Non-pigmented ciliary epithelial cell (primary cell): ENCODE results near the gene CCBE1.
A peak's percentile ranks its signal among the peaks of the same experiment; 100 is the strongest.

Experiments
- DNase-seq: peaks from one replicate; pipeline ENCODE4 v3.0.0-alpha.2; 2010; ENCODE audit warnings: low read depth

Gene CCBE1

DNA sequence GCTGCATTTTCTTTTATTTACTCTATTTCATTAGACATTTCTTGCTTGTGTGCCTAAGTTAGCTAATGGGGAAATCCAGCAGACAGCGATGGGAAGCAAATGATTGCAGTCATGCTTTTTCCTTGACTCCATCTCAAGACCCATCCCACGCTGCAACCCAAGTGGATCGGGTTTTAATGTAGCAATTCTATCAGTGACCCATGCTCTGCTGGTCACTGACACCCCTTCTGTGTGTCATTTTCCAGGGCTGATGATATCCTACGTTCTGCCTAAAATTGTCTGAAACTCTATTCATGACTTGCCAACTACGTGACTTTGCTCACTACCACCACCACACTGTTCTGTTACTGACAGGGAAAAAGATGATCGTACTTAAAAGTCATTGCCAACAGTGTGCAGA is 129.8 kb downstream of the CCBE1 start:
- DNase-seq: no peak

DNA sequence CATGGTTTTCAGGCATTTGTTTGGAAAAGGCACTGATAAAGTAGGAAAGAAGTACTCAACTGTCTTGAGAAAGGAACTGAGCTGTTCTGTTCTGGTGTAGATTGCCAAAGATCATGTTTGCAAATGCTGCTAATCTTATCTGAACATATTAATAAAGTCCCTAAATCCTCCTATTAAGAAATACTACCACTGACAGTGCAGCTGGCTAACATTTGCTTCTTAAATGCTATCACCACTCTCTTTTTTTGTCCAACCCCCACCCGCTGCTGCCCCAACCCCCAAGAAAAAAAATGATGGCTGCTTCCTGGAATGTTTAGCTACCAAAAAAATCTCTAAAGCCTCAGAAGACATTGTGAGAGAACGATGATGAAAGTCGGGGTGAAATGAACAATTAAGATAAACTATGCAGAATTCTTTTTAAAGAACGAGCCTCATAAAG is 130.7 kb downstream of the CCBE1 start:
- no peak for DNase-seq

DNA sequence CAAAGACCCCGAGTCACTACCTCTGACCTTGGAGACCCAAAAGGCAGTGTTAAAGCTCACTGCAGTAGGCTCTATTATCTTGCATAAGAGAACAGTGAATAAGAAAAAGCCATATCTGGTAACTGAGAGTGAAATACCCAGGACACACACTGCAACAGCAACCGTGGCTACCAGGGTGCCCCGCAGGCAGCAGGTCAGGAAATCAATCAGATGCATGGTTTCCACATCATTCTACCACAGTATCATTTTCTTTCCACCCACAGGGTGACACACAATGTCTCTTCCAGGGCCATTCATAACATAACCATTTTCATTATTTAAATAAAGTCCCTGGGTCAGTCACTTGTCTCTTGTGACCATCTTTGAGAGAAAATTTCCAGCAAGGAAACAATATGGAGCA is 131.3 kb downstream of the CCBE1 start:
- DNase-seq: no peak

DNA sequence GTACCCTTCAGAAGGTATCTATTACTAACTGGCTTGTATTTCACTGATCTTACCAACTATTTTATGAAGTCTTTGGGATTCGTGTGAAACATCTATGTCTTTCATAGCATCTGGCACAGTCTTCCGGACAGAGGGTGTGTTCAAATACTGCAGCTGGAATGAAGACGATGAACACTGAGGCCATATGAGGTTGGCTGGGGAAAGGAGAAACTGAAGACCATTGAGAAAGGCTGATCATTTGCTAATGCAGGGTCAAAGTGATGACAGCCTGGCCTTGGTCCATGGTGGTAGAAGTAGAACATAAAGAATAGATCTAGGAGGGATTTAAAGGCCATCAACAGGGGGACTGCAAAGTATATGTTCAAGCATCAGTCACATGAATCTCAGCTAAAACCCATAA is 132.7 kb downstream of the CCBE1 start:
- DNase-seq: no peak

DNA sequence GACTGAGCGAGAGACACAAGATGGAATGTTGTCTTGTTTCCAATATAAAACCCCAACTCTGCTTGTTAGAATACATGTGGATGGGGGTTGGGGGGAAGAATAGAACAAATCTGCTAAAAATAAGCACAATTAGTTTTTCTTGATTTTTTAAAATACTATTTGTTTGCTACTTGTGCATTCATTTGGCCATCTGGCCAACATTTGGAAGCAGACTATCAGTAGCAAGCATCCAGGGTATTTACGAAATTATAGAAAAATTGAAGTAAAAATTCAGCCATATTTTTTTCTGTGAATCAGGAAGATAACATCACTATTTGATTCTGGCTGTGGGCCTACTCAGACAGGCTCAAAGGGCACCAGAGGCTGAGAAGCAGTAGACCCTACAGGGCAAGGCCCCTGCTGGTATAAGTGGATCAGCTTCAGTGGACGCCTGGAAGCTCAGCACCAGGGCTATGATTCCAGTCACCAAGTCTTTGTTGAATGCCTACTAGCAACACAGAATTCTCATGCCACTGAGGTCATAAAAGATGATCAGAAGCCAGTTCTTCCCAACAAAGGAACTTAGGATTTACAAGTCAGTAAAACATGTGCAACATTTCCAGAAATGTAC is 133.9 kb downstream of the CCBE1 start:
- no peak for DNase-seq

DNA sequence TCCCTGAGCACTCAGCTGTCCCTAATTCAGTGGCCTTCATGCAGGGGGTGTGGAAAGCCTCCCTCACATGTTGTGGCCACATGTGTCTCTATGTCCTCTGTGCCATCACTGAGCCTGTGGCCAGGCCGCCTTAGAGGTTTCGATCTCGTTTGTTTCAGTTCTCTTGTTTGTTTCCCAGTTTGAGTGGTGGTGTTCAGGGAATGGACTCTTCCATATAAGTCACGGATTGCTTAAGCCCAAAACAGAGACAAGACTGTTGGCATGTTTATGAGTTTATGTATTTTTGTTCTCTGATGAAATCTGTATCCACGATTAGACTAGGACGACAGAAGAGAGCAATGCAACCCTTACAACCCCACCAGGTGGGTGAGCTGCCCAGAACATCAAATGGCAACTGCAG is 134.5 kb downstream of the CCBE1 start:
- no peak for DNase-seq

DNA sequence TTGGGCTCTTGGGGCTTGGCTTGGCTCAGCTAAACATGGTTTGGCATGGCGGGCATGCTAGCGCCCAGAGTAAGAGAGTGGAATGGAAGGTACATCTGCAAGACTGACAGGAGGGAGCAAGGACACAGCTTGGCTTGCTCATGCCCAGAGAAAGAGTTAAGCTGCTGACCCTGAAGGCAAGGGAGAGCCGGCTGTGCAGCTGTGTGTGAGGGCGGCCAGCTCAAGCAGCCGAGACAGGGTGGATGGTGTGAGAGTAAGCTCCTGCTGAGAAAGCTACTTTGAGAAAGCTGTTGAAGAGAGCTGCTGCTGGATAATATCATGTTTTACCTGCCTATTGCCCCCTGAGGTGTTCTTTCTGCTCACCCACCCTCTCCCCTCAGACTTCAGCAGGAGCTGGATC is 135.6 kb downstream of the CCBE1 start:
- no peak for DNase-seq

DNA sequence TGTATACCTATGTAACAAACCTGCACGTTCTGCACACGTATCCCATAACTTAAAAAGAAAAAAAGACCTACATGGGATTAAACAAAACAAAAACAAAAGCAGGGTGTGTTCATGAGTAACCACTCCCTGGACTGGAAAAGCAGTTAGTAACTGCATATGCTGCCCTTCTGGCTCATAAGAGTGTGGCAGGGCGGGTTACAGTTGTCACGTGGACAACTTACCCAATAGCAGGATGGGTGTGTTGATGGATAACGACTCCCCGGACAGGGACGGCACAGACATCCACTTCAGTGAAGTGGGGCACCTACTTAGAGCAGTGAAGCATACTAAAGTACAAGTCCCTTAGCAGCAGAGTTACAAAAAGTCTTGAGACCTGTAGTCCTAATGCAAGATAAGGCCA is 136.7 kb downstream of the CCBE1 start:
- DNase-seq: no peak

DNA sequence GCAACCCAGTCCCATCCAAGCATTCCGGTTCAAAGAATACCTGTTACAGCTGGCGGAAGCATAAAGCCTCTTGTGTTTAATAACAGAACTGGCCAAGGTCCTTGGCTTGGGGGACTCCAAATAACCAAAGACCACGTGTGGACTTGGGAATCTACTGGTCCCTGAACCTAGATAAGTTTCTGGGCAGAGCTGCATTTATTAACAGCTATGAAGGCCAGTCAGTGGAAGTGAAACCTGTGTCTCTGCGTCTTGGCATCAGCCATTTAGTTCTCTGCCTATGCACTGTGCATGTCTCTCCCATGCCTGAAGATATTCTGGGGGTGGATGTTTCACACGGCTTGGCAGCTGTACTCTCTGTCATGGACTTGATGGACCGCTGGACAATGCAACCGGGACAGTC is 137.7 kb downstream of the CCBE1 start:
- no peak for DNase-seq

DNA sequence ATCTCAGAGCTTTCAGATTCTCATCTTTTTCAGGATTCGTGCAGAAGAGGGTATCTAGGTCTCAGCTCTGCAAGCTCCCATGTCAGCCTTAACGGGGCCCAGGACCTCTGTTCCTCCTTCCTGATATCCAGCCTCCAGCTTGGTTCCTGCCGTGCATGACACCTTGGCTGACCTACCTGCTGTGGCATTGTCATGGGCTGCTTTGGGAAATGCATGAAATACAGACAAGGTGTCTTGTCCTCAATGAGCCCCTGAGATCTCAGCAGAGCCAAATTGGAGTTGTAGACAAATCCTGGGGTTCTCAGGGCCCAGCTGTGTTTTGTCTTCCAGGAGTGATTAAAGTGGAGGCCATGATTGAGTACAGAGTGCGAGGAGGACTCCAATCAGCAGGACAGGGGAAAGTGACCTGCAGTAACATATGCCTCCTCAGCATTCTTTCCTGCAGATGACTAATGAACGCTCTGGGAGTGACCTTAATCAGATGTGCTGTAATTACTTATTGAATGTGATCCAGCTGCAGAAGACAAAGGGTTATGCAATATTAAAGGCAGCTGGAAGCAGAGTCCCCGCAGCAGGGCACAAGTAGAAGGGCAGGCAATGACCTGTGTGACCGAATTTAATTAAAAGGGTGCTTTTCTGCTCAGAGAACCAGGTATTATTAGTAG is 141.1 kb downstream of the CCBE1 start:
- DNase-seq: peak; percentile 27

DNA sequence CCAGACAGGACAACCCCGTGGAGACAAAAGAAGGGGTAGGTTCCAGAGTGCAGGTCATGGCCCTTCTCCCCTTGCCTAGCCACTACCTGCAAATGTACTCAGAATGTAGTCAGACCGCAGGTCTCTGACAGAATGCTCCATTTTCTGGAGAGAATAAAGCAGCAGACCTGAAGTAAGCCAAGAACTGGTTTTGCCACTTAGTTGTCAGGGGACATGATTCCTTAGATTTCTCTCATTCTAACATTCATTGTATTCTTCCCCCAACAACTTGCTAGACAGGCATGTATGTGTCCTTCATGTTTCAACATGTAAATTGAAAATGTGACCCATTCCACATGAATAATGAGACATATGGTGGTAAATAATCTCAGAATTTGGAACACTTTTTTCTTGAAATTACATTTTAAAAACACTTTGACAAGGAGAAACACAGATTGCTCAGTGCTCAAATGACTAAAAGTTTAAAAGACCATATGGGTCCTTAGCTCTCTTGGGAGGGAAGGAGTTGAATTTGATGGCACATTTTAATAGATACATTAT is 142.4 kb downstream of the CCBE1 start:
- no peak for DNase-seq

DNA sequence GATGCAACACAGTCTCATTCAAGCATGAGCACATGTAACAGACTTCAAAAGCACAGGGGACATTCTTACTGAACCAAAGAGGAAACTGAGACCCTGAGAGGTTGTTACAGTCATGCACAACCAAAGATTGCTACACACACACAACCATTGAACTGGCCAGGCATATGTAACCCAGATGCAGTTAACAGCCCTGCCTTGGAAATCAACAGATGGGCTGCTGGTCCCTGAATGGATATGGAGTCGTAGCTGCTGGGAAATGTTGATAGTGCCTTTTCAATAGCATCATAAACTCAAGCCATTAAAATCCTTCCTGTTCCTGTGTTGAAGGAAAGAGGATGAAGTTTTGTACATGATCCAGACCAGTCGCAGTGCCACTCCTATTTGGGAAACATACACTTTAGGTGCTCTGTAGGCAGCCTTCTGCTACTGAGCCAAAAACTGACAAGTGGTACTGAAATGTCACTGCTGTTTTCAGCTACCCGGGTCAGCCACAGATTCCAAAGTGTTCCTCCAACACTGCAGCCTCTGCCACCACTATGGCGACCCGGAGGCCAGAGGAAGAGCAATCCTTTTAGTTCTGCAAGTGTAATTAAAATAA is 143.9 kb downstream of the CCBE1 start:
- DNase-seq: no peak

DNA sequence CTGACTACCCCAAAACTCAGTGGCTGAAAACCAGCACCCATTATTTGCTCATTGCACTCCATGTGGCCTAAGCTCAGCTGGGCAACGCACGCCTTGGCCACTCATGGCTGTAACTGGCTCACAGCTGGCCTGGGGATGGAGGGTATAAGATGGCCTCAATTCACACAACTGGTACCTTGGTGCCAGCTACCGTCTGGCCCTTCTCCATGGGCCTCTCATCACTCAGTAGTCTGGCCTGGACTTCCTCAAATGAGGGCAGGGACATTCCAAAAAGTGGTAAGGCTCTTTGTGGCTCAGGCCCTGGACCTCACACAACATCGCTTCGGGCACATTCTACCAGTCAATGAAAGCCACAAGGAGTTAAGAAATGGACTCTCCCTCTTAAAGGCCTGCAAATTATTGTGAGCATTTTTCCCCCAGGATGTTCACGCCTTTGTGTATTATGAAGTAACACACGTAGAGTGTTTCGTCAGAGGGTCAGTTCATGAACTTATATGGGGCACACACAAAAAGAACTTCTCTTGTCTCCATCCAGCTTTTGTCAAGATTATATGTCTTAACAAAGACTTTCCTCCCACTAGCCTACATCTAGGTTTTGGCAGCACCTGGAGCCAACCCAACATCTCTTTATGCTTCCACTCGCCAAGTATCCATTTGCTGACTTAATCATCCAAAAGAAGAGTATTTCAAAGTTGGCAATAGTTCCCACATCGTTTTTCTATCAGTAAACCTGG is 145.2 kb downstream of the CCBE1 start:
- DNase-seq: no peak

DNA sequence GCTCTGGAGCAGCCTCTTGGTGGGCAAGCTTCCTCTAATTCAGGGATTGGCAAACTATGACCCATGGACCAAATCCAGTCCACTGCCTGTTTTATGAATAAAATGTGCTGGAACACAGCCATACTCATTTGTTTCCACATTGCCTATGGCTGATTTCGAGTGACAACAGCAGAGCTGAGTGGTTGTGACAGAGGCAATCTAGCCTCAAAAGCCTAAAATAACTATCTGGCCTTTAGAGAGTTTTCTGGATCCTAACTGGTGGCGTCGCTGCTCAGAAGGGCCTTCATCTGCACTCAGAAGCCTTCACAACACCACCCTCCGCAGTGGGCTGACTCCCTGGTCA is 147.1 kb downstream of the CCBE1 start:
- no peak for DNase-seq

DNA sequence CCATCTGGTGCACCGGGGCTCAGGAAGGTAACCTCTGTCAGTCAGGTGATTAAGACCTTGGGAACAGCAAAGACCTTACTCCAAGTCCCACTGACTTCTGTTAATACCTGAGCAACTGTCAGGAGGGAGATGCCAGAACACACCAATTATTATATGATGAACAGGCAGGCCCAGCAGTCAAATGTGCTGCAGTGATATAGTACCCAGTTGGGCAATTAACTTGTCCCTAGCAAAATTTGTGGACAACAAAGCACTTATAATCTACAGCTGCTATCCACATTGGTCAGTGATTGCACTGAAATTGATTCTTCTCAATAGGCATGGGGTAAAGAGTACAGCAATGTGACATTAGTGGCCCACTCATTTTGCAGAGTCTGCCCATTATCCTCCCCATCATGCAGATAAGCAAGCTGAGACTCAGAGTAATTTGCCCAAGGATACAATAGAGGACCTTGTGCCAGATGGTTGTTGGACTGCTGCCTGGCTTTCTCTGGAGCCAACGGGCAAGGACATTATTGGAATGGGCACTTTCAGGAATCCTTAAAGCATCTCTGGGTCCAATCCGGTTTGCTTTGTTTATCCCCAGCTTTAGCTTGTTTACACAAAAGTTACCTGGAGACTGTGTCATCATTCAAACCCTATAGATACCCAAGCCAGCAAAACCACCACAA is 147.6 kb downstream of the CCBE1 start:
- no peak for DNase-seq

DNA sequence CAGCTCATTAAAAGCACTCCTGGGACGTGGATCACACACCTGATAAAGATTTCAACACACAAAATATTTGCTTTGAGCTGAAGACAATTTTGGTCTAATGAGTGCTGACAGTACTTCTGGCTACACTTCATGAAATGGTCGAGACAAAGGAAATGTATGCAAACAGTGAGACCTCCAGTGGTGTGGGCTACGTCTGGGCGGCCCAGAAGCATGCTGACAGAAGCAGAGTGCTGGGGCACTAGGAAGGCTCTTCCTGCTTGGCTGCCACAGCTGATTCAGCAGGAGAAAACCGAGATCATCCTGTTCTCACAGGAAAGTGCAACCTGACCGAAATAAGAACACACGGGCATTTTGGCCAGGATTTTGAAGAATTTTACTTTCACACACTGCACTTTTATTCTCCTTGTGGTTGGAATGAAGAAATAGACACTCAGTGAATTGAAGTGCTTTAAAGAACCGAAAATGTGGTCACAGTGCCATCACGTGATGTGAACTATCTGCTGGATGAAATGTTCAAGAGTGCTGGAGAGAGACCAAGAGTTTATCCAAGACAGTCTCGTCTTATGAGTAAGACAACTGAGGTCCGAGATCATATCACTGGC is 149.5 kb downstream of the CCBE1 start:
- DNase-seq: peak; percentile 65

DNA sequence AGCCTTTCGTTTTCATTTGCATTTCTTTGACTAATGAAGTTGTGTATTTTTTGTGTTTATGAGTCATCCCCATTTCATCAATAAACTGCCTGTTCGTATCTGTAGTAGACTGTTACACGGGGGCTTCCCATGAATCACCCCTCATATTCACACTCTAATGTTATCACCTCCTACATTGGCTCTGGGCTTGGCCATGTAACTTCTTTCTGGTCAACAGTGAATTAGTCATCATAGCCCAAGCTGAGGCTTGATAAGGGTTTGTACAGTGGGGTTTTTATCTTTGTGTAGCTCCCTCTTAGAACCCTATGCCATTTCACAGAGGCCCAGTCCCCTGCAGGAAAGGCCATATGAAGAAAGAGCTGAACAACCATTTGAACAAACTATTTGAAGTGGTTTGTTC is 151.0 kb downstream of the CCBE1 start:
- peak; percentile 53 for DNase-seq

DNA sequence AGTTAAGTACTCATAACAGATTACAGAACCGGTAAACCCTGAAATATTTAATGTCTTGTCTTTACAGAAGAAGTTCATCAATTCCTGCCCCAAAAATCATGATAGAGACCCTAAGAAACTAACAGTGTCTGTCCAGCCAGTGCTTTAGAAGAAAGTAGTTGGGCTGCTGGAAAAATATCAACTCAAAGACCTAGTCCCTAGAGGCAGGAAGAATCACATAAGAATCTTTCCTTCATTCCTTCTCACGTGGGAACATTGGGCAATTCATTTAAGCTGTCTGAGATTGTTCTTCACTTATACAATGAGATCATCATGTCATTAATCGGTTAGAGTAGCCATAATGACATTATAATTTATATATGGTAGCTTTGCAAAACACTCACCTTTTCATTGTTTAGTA is 156.4 kb downstream of the CCBE1 start:
- no peak for DNase-seq

DNA sequence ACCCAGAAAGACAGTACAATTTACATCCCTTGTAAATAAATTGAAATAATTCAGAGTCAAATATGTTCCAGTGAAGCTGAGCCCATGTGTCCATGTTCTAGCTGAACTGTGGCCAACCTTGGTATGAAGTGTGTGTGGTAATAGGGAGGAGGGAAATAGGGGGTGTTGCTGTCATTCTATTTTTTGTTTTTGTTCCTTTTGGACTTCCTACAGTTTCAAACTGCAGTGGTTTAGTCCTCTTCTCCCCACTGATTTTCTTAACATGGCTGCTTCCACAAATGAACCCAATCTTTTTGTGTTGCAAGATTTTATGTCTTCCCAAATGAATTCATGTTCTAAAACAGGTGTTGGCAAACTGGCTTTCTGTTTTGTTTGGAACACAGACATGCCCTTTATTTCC is 156.9 kb downstream of the CCBE1 start:
- no peak for DNase-seq

DNA sequence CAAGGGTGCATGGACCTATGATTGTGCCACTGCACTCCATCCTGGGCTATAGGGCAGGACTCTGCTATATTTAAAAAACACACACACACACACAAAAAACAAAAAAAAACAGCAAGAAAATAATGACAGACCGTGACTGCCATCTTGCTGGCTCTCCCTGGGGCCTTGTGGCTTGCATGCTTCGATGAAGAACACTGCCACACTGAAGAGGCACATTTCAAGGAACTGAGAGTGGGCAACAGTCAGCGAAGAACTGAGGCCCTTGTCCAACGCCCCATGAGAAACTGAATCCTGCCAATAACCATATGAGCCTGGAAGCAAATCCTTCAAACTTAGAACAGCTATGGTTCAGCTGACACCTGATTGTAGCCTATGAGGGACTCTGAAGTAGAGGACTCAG is 158.1 kb downstream of the CCBE1 start:
- DNase-seq: no peak

DNA sequence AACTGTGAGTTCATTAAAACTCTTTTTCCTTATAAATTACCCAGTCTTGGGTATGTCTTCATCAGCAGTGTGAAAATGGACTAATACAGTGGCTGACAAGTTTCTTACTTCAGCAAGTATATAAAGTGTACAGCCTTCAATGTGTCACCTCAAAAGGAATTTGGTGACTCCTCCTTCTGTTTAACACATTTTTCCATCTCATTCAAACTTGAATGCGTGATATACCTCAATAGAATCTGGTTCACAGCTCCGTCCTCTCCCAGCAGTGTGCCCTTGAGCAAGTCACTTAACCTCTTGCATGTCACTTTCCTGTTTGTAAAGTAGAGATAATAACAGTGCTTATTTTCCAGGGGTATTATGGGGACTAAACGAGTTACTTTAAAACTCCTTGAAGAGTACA is 159.6 kb downstream of the CCBE1 start:
- no peak for DNase-seq

DNA sequence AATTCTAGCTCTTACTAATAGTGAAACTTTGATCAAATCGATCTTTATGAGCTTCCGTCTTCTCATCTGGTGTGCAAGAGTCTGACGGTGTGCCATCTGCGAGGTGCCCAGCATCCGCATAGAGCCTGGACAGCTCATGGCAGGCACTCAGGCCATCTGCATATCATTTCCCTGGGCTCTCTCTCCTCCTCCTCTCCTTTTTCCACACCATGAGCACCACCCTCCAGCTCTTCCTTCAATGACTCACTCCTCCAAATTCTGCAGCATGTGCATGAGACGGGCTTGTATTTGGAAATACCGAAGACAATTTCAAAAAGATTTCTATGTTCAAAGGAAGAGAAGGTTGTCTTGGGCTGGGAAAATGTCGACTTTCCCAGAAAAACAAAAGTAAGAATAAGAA is 161.1 kb downstream of the CCBE1 start:
- DNase-seq: no peak
